Measurements from ENCODE around the gene GOLT1B. TPM values are rescaled to one million over a fixed set of nuclear protein-coding genes. Genes with fewer than 3 reads are reported as not detected.

The GOLT1B gene
- polyA plus RNA-seq, 1 of the 3 experiments (the other 2 are of a cell fraction) = 7.9 TPM

DNA sequence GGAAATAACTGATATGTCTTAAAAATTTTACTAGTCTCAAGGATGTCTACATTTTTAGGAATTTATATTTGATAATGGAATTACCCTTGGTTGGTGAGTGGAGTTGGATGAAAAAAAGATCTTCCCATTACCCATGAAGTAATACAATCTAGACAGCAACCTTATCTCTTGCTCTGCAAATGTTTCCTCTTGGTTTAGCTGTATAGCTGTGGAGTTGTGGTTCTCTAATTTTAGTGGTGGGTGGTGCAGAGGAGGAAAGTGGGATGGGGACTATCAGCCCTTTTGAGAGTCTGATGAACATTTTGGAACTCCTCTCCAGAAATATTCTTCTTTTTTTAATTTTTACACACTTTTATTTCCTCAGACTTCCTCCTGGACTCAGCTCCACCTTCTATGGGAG, 41.6 kb downstream of the GOLT1B start:
- Histone ChIP-seq H3K4me1 (ENCODE audit: control insufficient read depth in 1 of 2, insufficient read depth in 2 of 2, low read depth in 1 of 2, low read length in 1 of 2) (no peaks in the 10 kb centered on the region), H4K20me1 (ENCODE audit: insufficient read depth) (no peaks in the 10 kb centered on the region), H3F3A (replicated peaks; ENCODE audit: insufficient read depth) (no peaks in the 10 kb centered on the region), H3K9me3 (no peaks in the 10 kb centered on the region), H3K27me3 (ENCODE audit: insufficient read depth) (peaks cover 9% of the 10 kb centered on the region; the same call in 1 of the 2 replicates), H3K36me3 (replicated peaks in 1 of 2; ENCODE audit: control insufficient read depth in 1 of 2, insufficient read depth in 2 of 2, low read length in 1 of 2) (no peaks in the 10 kb centered on the region), H3K4me2 (no peak overlapping the region), H3K27ac (ENCODE audit: low read depth in 2 of 2, low read length in 1 of 2) (no peak overlapping the region), H3K79me2 (ENCODE audit: insufficient read depth) (no peaks in the 10 kb centered on the region), H3K9ac (no peak overlapping the region), H3K4me3 (ENCODE audit: low read depth in 2 of 2, low read length in 1 of 2) (no peak overlapping the region), H2AFZ (ENCODE audit: low read depth) (no peak overlapping the region), H3K9me2 (no peaks in the 10 kb centered on the region)
- CTCF ChIA-PET = interaction anchor here (0.8 kb wide), 1 partner anchor 12 kb away, joined by 3 read pairs; no protein-coding TSS in a partner anchor
- POLR2A ChIA-PET = no interaction called here
- DNase-seq = no peak
- no peak for TF ChIP-seq MXI1 (IDR thresholded peaks at IDR 0.05; ENCODE audit: low read depth, low read length)
- TF ChIP-seq SIN3A (IDR thresholded peaks at IDR 0.05; ENCODE audit: borderline replicate concordance, low read depth, low read length) = no peak

DNA sequence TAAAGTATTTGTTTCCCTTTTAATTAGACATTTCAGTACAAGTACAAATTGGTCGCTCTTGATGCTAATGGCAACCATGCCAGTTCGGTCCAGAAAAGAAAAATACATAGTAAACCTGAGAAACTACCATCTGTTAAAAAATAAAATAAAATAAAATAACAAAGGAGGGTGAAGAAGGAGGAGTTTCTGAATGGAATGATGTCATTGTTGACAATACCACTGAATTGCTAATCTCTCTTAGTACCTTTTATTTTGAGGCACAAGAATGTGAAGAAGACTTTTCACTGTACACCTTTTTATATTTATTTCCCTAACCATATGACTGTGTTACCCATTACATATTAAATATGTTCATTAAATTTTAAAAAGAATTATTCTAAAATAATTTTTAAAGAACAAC, 44.0 kb downstream of the GOLT1B start:
- H3K4me3 ChIP-seq (ENCODE audit: low read depth in 2 of 2, low read length in 1 of 2) = no peak overlapping the region
- 18% methylated on average over 2 of the region's 2 CpGs for WGBS (ENCODE audit: low lambda C conversion rate)
- H3F3A ChIP-seq (replicated peaks; ENCODE audit: insufficient read depth) = no peaks in the 10 kb centered on the region
- H3K36me3 ChIP-seq (replicated peaks in 1 of 2; ENCODE audit: control insufficient read depth in 1 of 2, insufficient read depth in 2 of 2, low read length in 1 of 2) = no peaks in the 10 kb centered on the region
- TF ChIP-seq, protein P1, sequence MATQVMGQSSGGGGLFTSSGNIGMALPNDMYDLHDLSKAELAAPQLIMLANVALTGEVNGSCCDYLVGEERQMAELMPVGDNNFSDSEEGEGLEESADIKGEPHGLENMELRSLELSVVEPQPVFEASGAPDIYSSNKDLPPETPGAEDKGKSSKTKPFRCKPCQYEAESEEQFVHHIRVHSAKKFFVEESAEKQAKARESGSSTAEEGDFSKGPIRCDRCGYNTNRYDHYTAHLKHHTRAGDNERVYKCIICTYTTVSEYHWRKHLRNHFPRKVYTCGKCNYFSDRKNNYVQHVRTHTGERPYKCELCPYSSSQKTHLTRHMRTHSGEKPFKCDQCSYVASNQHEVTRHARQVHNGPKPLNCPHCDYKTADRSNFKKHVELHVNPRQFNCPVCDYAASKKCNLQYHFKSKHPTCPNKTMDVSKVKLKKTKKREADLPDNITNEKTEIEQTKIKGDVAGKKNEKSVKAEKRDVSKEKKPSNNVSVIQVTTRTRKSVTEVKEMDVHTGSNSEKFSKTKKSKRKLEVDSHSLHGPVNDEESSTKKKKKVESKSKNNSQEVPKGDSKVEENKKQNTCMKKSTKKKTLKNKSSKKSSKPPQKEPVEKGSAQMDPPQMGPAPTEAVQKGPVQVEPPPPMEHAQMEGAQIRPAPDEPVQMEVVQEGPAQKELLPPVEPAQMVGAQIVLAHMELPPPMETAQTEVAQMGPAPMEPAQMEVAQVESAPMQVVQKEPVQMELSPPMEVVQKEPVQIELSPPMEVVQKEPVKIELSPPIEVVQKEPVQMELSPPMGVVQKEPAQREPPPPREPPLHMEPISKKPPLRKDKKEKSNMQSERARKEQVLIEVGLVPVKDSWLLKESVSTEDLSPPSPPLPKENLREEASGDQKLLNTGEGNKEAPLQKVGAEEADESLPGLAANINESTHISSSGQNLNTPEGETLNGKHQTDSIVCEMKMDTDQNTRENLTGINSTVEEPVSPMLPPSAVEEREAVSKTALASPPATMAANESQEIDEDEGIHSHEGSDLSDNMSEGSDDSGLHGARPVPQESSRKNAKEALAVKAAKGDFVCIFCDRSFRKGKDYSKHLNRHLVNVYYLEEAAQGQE (IDR thresholded peaks at IDR 0.05; ENCODE audit: low read depth, low read length) = no peak
- TF ChIP-seq FOSL2 (IDR thresholded peaks at IDR 0.05; ENCODE audit: borderline replicate concordance, low read depth) (no peak), MXI1 (IDR thresholded peaks at IDR 0.05; ENCODE audit: low read depth, low read length) (no peak), CHD2 (IDR thresholded peaks at IDR 0.05; ENCODE audit: low read length, partially characterized antibody) (no peak), POLR2AphosphoS5 (IDR thresholded peaks at IDR 0.05; ENCODE audit: low read depth, low read length) (no peak), JUND (IDR thresholded peaks at IDR 0.05) (no peak), SMC3 (IDR thresholded peaks at IDR 0.05; ENCODE audit: low read depth, low read length) (no peak), EP300 (IDR thresholded peaks at IDR 0.05; ENCODE audit: borderline replicate concordance in 1 of 2, low read depth in 1 of 2, low read length in 1 of 2) (no peak), RXRA (IDR thresholded peaks at IDR 0.05; ENCODE audit: borderline replicate concordance, low read depth) (no peak), GABPA (IDR thresholded peaks at IDR 0.05; ENCODE audit: low read depth) (no peak), TCF12 (IDR thresholded peaks at IDR 0.05) (no peak), MEF2A (IDR thresholded peaks at IDR 0.05; ENCODE audit: borderline replicate concordance, low read depth) (no peak), ELF1 (IDR thresholded peaks at IDR 0.05) (no peak), TEAD4 (IDR thresholded peaks at IDR 0.05; ENCODE audit: borderline replicate concordance, insufficient read depth) (no peak)
- TF ChIP-seq, protein P2, sequence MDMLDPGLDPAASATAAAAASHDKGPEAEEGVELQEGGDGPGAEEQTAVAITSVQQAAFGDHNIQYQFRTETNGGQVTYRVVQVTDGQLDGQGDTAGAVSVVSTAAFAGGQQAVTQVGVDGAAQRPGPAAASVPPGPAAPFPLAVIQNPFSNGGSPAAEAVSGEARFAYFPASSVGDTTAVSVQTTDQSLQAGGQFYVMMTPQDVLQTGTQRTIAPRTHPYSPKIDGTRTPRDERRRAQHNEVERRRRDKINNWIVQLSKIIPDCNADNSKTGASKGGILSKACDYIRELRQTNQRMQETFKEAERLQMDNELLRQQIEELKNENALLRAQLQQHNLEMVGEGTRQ (IDR thresholded peaks at IDR 0.05; ENCODE audit: borderline replicate concordance, low read depth, low read length) = no peak
- TF ChIP-seq, protein P3, sequence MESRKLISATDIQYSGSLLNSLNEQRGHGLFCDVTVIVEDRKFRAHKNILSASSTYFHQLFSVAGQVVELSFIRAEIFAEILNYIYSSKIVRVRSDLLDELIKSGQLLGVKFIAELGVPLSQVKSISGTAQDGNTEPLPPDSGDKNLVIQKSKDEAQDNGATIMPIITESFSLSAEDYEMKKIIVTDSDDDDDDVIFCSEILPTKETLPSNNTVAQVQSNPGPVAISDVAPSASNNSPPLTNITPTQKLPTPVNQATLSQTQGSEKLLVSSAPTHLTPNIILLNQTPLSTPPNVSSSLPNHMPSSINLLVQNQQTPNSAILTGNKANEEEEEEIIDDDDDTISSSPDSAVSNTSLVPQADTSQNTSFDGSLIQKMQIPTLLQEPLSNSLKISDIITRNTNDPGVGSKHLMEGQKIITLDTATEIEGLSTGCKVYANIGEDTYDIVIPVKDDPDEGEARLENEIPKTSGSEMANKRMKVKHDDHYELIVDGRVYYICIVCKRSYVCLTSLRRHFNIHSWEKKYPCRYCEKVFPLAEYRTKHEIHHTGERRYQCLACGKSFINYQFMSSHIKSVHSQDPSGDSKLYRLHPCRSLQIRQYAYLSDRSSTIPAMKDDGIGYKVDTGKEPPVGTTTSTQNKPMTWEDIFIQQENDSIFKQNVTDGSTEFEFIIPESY (IDR thresholded peaks at IDR 0.05; ENCODE audit: borderline replicate concordance, low read depth) = no peak
- TF ChIP-seq, protein P4, sequence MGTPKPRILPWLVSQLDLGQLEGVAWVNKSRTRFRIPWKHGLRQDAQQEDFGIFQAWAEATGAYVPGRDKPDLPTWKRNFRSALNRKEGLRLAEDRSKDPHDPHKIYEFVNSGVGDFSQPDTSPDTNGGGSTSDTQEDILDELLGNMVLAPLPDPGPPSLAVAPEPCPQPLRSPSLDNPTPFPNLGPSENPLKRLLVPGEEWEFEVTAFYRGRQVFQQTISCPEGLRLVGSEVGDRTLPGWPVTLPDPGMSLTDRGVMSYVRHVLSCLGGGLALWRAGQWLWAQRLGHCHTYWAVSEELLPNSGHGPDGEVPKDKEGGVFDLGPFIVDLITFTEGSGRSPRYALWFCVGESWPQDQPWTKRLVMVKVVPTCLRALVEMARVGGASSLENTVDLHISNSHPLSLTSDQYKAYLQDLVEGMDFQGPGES (IDR thresholded peaks at IDR 0.05; ENCODE audit: low read depth, low read length) = no peak
- H3K79me2 ChIP-seq (ENCODE audit: insufficient read depth) = no peaks in the 10 kb centered on the region
- no peaks in the 10 kb centered on the region for H3K9me3 ChIP-seq
- no peaks in the 10 kb centered on the region for H3K9me2 ChIP-seq
- H3K4me2 ChIP-seq = no peak overlapping the region
- H3K27ac ChIP-seq (ENCODE audit: low read depth in 2 of 2, low read length in 1 of 2) = no peak overlapping the region
- no peaks in the 10 kb centered on the region for H4K20me1 ChIP-seq (ENCODE audit: insufficient read depth)
- POLR2A ChIA-PET = no interaction called here
- no peak overlapping the region for H3K9ac ChIP-seq
- CTCF ChIA-PET = no interaction called here
- DNase-seq = no peak
- H3K4me1 ChIP-seq (ENCODE audit: control insufficient read depth in 1 of 2, insufficient read depth in 2 of 2, low read depth in 1 of 2, low read length in 1 of 2) = no peaks in the 10 kb centered on the region
- H2AFZ ChIP-seq (ENCODE audit: low read depth) = no peak overlapping the region
- peaks cover 9% of the 10 kb centered on the region; the same call in 1 of the 2 replicates for H3K27me3 ChIP-seq (ENCODE audit: insufficient read depth)
